LNCaP clone FGC (cell line): ENCODE results near the gene SHMT1.

ENCODE experiments used
- DNase-seq: peaks from one replicate; pipeline ENCODE4 v3.0.0-alpha.2; 2011; ENCODE audit warnings: low read depth
- H3K4me3 ChIP-seq: 2 replicates; pipeline ENCODE4 v1.5.1; 2011; ENCODE audit warnings: mild to moderate bottlenecking, low read depth, low read length, control low read depth
- TF ChIP-seq, protein P1 (sequence below): IDR thresholded peaks from 2 replicates; pipeline ENCODE4 v1.5.1; 2012; ENCODE audit warnings: mild to moderate bottlenecking; ENCODE audit not compliant: control insufficient read depth, insufficient read depth; ENCODE audit errors: extremely low read depth

The SHMT1 gene

DNA sequence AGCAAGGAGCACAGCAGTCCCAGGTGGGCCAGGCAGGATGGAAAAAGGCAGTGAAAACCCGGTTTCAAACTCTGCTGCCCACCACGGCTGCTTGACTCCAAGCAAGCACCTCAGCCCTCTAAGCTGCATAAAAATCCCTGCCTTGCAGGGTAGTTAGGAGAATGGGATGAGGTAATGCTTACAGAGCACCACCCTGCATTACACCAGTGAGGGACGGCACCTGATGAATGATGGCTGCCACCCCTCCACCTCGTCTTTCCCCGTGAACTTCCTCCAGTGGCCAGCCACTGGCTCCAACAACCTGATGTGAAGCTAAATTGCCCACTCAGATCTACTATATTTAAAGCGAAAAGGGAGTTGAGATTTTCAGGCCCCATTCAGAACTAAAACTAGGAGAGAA lies 81.6 kb downstream of the SHMT1 start:
- TF ChIP-seq, protein P1, sequence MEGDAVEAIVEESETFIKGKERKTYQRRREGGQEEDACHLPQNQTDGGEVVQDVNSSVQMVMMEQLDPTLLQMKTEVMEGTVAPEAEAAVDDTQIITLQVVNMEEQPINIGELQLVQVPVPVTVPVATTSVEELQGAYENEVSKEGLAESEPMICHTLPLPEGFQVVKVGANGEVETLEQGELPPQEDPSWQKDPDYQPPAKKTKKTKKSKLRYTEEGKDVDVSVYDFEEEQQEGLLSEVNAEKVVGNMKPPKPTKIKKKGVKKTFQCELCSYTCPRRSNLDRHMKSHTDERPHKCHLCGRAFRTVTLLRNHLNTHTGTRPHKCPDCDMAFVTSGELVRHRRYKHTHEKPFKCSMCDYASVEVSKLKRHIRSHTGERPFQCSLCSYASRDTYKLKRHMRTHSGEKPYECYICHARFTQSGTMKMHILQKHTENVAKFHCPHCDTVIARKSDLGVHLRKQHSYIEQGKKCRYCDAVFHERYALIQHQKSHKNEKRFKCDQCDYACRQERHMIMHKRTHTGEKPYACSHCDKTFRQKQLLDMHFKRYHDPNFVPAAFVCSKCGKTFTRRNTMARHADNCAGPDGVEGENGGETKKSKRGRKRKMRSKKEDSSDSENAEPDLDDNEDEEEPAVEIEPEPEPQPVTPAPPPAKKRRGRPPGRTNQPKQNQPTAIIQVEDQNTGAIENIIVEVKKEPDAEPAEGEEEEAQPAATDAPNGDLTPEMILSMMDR = no peak
- no peak overlapping the region for H3K4me3 ChIP-seq
- no peak for DNase-seq

DNA sequence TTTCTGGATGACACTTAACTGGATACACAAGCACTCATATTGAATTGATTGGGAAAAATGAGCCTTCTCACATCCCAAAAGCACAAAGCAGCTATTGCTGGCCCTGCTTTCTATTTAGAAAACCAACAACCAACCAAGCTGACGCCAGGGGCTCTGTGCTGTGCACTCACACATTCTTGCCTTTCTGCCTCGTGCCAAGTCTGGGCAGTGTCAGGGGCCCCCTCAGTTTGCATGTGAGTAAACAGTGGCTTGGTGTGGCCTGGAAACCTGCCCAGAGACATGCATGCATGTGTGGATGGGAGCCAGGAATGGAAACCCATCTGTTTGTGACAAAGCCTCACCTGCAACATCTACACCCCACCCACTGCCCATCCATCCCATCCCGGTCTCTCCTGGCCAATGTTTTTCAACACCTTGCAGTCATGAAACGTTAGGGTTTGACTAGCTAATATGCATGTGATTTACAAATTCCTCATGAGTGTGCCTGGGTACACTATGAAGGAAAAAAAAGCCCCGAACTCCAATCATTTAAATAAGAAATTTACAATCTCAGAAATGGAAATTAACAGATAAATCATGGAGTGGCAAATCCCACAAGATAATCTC lies 82.5 kb downstream of the SHMT1 start:
- H3K4me3 ChIP-seq = no peak overlapping the region
- DNase-seq = no peak
- TF ChIP-seq, protein P1 = no peak

DNA sequence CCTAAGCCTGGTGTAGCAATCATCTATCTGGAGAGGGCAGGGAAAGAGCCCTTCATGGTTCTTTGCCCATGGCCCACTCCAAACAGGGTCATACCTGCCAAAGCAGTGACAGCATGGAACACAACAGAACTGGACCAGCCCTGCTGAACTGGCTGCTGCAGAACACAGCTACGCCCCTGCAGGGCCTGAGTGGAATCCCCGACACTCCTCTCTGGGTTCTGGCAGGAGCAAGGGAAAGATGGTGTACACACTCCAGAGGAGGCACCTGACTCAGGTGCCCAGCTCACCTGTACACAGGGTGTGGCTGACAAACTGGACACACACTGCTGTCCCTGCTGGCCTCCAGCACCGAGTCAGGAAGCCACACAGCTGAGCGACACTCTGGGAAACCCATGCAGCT lies 83.1 kb downstream of the SHMT1 start:
- no peak for DNase-seq
- TF ChIP-seq, protein P1 = no peak
- H3K4me3 ChIP-seq = no peak overlapping the region

DNA sequence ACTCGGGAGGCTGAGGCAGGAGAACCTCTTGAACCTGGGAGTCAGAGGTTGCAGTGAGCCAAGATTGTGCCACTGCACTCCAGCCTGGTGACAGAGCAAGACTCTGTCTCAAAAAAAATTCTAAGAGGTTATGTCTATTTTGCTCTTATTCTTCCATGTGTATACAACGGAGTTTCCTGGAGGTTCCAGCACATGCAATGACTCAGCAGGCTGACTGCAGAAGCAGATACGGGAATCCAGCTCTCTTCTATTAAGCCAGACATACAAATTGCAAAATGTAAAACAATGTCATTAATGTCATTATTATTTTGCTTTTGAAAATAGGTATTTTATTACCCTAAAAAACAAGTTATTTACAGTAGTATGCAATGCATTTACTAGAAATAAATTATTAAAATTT lies 84.5 kb downstream of the SHMT1 start:
- no peak overlapping the region for H3K4me3 ChIP-seq
- TF ChIP-seq, protein P1 = no peak
- DNase-seq = no peak
